Mammary epithelial cell (primary cell): ENCODE results near the gene PM20D1.

Experiments used
- CTCF ChIP-seq, 2 donors: IDR thresholded peaks in 1 of 2; conservative IDR thresholded peaks in 1 of 2; 2 replicates each; pipeline ENCODE4 v1.5.1; 2011 to 2012; ENCODE audit warnings: inconsistent platforms in 2 of 2, low read length in 2 of 2, mild to moderate bottlenecking in 2 of 2, control low read depth in 1 of 2, low read depth in 1 of 2; ENCODE audit not compliant: insufficient read depth in 1 of 2; ENCODE audit errors: extremely low read depth in 1 of 2
- EZH2 ChIP-seq: IDR thresholded peaks from 2 replicates; pipeline ENCODE4 v1.6.1; 2012; ENCODE audit warnings: low read length, inconsistent platforms, borderline replicate concordance

GRCh38 chr1:205783433-205783795 is 66.5 kb downstream of the PM20D1 start:
- TF ChIP-seq CTCF (conservative IDR thresholded peaks at IDR 0.05 in 1 of 2, IDR thresholded peaks at IDR 0.05 in 1 of 2; ENCODE audit: extremely low read depth in 1 of 2, insufficient read depth in 1 of 2, low read depth in 1 of 2, low read length in 2 of 2) (no peak), EZH2 (no peak)
